Measurements from ENCODE around the gene FAM43A.

Gene FAM43A

DNA sequence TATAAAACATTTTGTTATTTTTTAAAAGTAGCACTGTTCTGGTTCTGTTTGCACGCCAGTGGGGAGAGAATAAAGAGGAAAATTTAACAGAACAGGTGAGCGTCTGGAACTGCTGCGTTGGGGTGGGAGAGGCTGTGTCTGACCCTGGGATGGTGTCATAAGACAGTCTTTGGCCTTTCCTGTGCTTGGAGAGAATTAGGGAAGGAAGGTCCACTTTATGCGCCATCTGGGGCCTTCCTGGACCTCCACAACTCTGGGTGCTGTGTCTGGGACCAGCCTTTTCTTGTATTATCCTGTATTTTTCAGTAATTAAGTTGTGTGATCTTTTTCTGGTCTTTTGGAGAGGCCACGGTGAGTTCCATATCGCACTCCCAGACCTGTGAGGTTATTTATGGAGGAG lies 3.3 kb downstream of the FAM43A start:
- Histone ChIP-seq H2BK5ac (ENCODE audit: low read length) (no peak overlapping the region), H3K27me3 (ENCODE audit: control insufficient read depth in 3 of 3, insufficient read depth in 3 of 3, low read depth in 1 of 3, low read length in 3 of 3) (peaks cover 16 to 44% (median 44%) of the 10 kb centered on the region in 3 experiments), H3K9me3 (replicated peaks in 1 of 2; ENCODE audit: control insufficient read depth in 2 of 2, insufficient read depth in 1 of 2, low read depth in 1 of 2, low read length in 2 of 2) (no peaks in the 10 kb centered on the region), H3K4ac (ENCODE audit: low read length) (no peak overlapping the region), H4K91ac (ENCODE audit: low read depth, low read length, poor library complexity) (no peak overlapping the region), H2AK5ac (ENCODE audit: low read depth, low read length) (peak overlapping the region; percentile 56), H3K14ac (ENCODE audit: low read length) (no peak overlapping the region), H3K27ac (replicated peaks; ENCODE audit: low read length) (no peak overlapping the region), H3K23ac (ENCODE audit: low read depth, low read length, poor library complexity) (no peak overlapping the region), H3K4me3 (ENCODE audit: low read length in 2 of 2) (no peak overlapping the region), H3K79me1 (ENCODE audit: low read depth, low read length) (peaks cover 2% of the 10 kb centered on the region), H2BK15ac (ENCODE audit: low read length) (no peak overlapping the region), H2BK120ac (ENCODE audit: low read depth, low read length) (no peak overlapping the region), H2BK12ac (ENCODE audit: low read length) (no peak overlapping the region), H3K36me3 (replicated peaks in 1 of 2; ENCODE audit: control insufficient read depth in 2 of 2, insufficient read depth in 2 of 2, low read length in 2 of 2) (no peaks in the 10 kb centered on the region), H3K4me2 (ENCODE audit: insufficient read depth, low read length, poor library complexity, severe bottlenecking) (no peak overlapping the region), H2AFZ (ENCODE audit: low read length) (no peak overlapping the region), H3K9ac (ENCODE audit: low read depth, low read length, poor library complexity) (no peak overlapping the region), H3K4me1 (ENCODE audit: control insufficient read depth in 2 of 2, insufficient read depth in 1 of 2, low read depth in 1 of 2, low read length in 2 of 2) (peaks cover 4 to 12% of the 10 kb centered on the region in 2 donors), H4K8ac (ENCODE audit: low read depth, low read length) (no peak overlapping the region), H3K18ac (ENCODE audit: low read length) (no peak overlapping the region)
- WGBS, 2 donors (ENCODE audit: extremely low coverage in 2 of 2, insufficient read length in 2 of 2, insufficient replicate concordance in 1 of 2) = no CpG with 5 or more reads among the region's 6 CpGs
- DNase-seq (ENCODE audit: low spot score) = no peak

DNA sequence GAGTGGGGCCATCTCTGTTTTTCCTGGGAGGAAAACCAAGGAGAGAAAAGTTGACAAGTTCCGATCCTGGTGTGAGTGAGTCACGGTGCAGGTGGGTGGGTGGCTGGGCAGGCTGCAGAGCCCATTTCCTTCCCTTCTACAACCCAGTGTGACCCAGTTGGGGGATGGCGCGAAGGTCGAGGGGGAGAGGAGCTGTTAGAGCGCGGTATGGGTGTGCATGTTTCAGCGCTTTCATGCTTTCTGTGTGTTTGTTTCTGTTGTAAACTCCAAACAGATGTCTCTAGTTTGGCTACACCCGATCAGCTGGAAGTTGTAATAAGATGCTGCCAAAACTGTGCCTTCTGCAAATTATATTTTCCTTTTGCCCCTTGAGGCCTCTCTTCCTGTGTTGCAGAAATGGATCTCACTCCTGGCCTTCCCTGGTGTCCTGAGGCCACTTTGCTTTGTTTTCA lies 3.8 kb downstream of the FAM43A start:
- no peak for DNase-seq (ENCODE audit: low spot score)
- Histone ChIP-seq H2BK5ac (ENCODE audit: low read length) (no peak overlapping the region), H2AFZ (ENCODE audit: low read length) (no peak overlapping the region), H3K9me3 (replicated peaks in 1 of 2; ENCODE audit: control insufficient read depth in 2 of 2, insufficient read depth in 1 of 2, low read depth in 1 of 2, low read length in 2 of 2) (no peaks in the 10 kb centered on the region), H3K36me3 (replicated peaks in 1 of 2; ENCODE audit: control insufficient read depth in 2 of 2, insufficient read depth in 2 of 2, low read length in 2 of 2) (no peaks in the 10 kb centered on the region), H2BK120ac (ENCODE audit: low read depth, low read length) (no peak overlapping the region), H3K4me1 (ENCODE audit: control insufficient read depth in 2 of 2, insufficient read depth in 1 of 2, low read depth in 1 of 2, low read length in 2 of 2) (peaks cover 4 to 12% of the 10 kb centered on the region in 2 donors), H2AK5ac (ENCODE audit: low read depth, low read length) (peak overlapping the region; percentile 56), H3K14ac (ENCODE audit: low read length) (no peak overlapping the region), H3K23ac (ENCODE audit: low read depth, low read length, poor library complexity) (no peak overlapping the region), H3K4me3 (ENCODE audit: low read length in 2 of 2) (no peak overlapping the region), H3K79me1 (ENCODE audit: low read depth, low read length) (peaks cover 2% of the 10 kb centered on the region), H3K4me2 (ENCODE audit: insufficient read depth, low read length, poor library complexity, severe bottlenecking) (no peak overlapping the region), H4K8ac (ENCODE audit: low read depth, low read length) (no peak overlapping the region), H4K91ac (ENCODE audit: low read depth, low read length, poor library complexity) (no peak overlapping the region), H3K27me3 (ENCODE audit: control insufficient read depth in 3 of 3, insufficient read depth in 3 of 3, low read depth in 1 of 3, low read length in 3 of 3) (peaks cover 16 to 44% (median 42%) of the 10 kb centered on the region in 3 experiments), H3K27ac (replicated peaks; ENCODE audit: low read length) (no peak overlapping the region), H3K18ac (ENCODE audit: low read length) (no peak overlapping the region), H2BK15ac (ENCODE audit: low read length) (peak overlapping the region; percentile 59), H3K9ac (ENCODE audit: low read depth, low read length, poor library complexity) (no peak overlapping the region), H2BK12ac (ENCODE audit: low read length) (no peak overlapping the region), H3K4ac (ENCODE audit: low read length) (no peak overlapping the region)
- WGBS, 2 donors (ENCODE audit: extremely low coverage in 2 of 2, insufficient read length in 2 of 2, insufficient replicate concordance in 1 of 2) = no CpG with 5 or more reads among the region's 9 CpGs

DNA sequence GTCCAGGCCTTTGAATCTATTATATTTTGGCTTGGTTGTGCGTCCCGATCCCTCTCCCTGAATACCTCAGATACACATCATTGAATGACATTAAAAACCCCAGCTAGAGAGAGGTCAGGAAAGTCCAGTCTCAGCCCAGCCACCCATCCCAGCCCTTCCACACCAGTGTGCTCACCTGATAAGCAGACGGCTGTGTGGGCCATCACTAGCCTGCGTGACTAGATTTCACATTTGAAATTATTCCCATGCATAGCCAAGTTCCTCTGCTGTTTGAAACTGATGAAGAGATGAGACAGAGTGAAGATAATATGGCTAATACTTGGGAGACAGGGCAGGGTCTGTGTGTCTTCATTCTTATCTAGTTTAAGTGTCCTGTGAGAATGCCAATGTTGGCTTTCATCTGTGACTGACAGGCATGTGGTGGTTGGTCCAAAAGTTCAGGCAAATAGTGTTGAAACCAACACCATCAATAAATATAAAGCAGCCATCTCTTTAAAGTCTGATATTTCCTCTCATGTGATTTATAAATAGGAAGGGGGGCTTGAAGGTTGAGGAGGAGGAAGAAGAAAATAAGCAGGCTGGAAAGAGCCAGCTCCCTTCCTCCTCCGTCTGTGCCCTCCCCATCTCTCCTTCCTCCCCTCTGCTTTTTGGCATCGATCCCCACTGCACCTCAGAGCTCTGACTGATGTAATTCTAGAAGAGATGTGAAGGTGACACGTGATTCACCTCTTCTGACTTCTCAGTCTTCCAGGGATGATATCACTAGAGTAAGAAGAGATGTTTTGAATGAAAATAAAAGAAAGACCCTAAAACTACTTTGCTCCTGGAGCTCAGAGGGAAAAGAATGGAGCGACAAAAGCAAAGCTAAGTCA lies 5.1 kb downstream of the FAM43A start:
- Histone ChIP-seq H3K27ac (replicated peaks; ENCODE audit: low read length) (no peak overlapping the region), H3K9me3 (replicated peaks in 1 of 2; ENCODE audit: control insufficient read depth in 2 of 2, insufficient read depth in 1 of 2, low read depth in 1 of 2, low read length in 2 of 2) (no peaks in the 10 kb centered on the region), H3K36me3 (replicated peaks in 1 of 2; ENCODE audit: control insufficient read depth in 2 of 2, insufficient read depth in 2 of 2, low read length in 2 of 2) (no peaks in the 10 kb centered on the region), H2AFZ (ENCODE audit: low read length) (no peak overlapping the region), H2BK15ac (ENCODE audit: low read length) (no peak overlapping the region), H3K4ac (ENCODE audit: low read length) (no peak overlapping the region), H3K27me3 (ENCODE audit: control insufficient read depth in 3 of 3, insufficient read depth in 3 of 3, low read depth in 1 of 3, low read length in 3 of 3) (peaks cover 16 to 50% (median 31%) of the 10 kb centered on the region in 3 experiments), H3K9ac (ENCODE audit: low read depth, low read length, poor library complexity) (no peak overlapping the region), H3K14ac (ENCODE audit: low read length) (no peak overlapping the region), H2BK5ac (ENCODE audit: low read length) (no peak overlapping the region), H2BK120ac (ENCODE audit: low read depth, low read length) (no peak overlapping the region), H3K18ac (ENCODE audit: low read length) (no peak overlapping the region), H2BK12ac (ENCODE audit: low read length) (no peak overlapping the region), H3K4me2 (ENCODE audit: insufficient read depth, low read length, poor library complexity, severe bottlenecking) (no peak overlapping the region), H2AK5ac (ENCODE audit: low read depth, low read length) (no peak overlapping the region), H4K8ac (ENCODE audit: low read depth, low read length) (no peak overlapping the region), H3K23ac (ENCODE audit: low read depth, low read length, poor library complexity) (no peak overlapping the region), H3K79me1 (ENCODE audit: low read depth, low read length) (peaks cover 2% of the 10 kb centered on the region), H3K4me3 (ENCODE audit: low read length in 2 of 2) (no peak overlapping the region), H3K4me1 (ENCODE audit: control insufficient read depth in 2 of 2, insufficient read depth in 1 of 2, low read depth in 1 of 2, low read length in 2 of 2) (peaks cover 4 to 12% of the 10 kb centered on the region in 2 donors), H4K91ac (ENCODE audit: low read depth, low read length, poor library complexity) (no peak overlapping the region)
- no CpG with 5 or more reads among the region's 8 CpGs for WGBS, 2 donors (ENCODE audit: extremely low coverage in 2 of 2, insufficient read length in 2 of 2, insufficient replicate concordance in 1 of 2)
- no peak for DNase-seq (ENCODE audit: low spot score)

DNA sequence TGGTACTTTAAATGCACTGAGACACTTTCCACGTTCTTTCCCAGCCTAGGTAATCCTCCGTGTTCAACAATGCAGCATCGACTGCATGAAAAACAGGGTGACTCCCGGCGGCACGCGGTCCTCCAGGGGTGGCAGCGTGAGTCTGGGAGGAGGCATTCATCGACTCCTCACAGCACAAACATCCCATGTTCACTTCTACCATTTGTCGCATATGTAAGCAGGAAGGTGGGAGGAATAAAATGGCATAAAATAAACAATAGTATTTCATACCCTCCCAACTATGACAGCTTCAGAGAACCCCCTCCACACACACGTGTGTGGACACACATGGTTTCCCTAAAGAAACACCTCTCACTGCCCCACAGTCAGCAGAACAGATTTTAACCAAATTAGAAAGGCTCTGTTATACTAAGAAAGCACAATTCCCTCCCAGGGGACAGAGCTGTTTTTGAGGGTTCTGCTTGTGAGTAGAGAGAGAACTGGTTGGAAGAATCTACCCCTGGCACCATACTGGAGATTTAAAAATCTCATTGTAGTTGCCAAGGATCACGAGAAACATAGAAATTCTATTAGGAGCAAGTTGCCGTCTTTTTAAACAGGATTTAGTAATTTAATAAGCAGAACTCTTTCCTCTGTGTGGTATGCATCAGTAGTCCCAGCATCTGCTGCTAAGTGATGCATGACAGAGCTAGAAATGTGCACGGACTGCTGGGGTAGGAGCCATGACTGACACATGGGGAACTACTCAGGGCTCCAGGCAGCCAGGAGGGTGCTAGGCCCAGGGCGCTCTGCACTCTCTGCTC lies 6.0 kb downstream of the FAM43A start:
- DNase-seq (ENCODE audit: low spot score) = no peak
- no peak overlapping the region for H2BK12ac ChIP-seq (ENCODE audit: low read length)

More for the DNA sequence above, 6.0 kb downstream of the FAM43A start:
- peaks cover 4 to 11% of the 10 kb centered on the region in 2 donors for H3K4me1 ChIP-seq (ENCODE audit: control insufficient read depth in 2 of 2, insufficient read depth in 1 of 2, low read depth in 1 of 2, low read length in 2 of 2)
- no peaks in the 10 kb centered on the region for H3K9me3 ChIP-seq (replicated peaks in 1 of 2; ENCODE audit: control insufficient read depth in 2 of 2, insufficient read depth in 1 of 2, low read depth in 1 of 2, low read length in 2 of 2)
- H2BK120ac ChIP-seq (ENCODE audit: low read depth, low read length) = no peak overlapping the region
- H3K4ac ChIP-seq (ENCODE audit: low read length) = no peak overlapping the region
- no peak overlapping the region for H4K8ac ChIP-seq (ENCODE audit: low read depth, low read length)
- no peak overlapping the region for H2AK5ac ChIP-seq (ENCODE audit: low read depth, low read length)
- no peak overlapping the region for H3K14ac ChIP-seq (ENCODE audit: low read length)
- no CpG with 5 or more reads among the region's 15 CpGs for WGBS, 2 donors (ENCODE audit: extremely low coverage in 2 of 2, insufficient read length in 2 of 2, insufficient replicate concordance in 1 of 2)
- peaks cover 8 to 52% (median 21%) of the 10 kb centered on the region in 3 experiments for H3K27me3 ChIP-seq (ENCODE audit: control insufficient read depth in 3 of 3, insufficient read depth in 3 of 3, low read depth in 1 of 3, low read length in 3 of 3)
- peaks cover 2% of the 10 kb centered on the region for H3K79me1 ChIP-seq (ENCODE audit: low read depth, low read length)
- H2BK15ac ChIP-seq (ENCODE audit: low read length) = no peak overlapping the region
- no peak overlapping the region for H3K18ac ChIP-seq (ENCODE audit: low read length)
- no peak overlapping the region for H3K9ac ChIP-seq (ENCODE audit: low read depth, low read length, poor library complexity)
- no peak overlapping the region for H3K23ac ChIP-seq (ENCODE audit: low read depth, low read length, poor library complexity)
- no peak overlapping the region for H2BK5ac ChIP-seq (ENCODE audit: low read length)
- no peaks in the 10 kb centered on the region for H3K36me3 ChIP-seq (replicated peaks in 1 of 2; ENCODE audit: control insufficient read depth in 2 of 2, insufficient read depth in 2 of 2, low read length in 2 of 2)
- H4K91ac ChIP-seq (ENCODE audit: low read depth, low read length, poor library complexity) = no peak overlapping the region
- peak overlapping the region; percentile 2 for H2AFZ ChIP-seq (ENCODE audit: low read length)
- H3K4me3 ChIP-seq (ENCODE audit: low read length in 2 of 2) = no peak overlapping the region
- no peak overlapping the region for H3K27ac ChIP-seq (replicated peaks; ENCODE audit: low read length)
- H3K4me2 ChIP-seq (ENCODE audit: insufficient read depth, low read length, poor library complexity, severe bottlenecking) = no peak overlapping the region
